ENCODE measurements around the gene PSME1.

GRCh38 chr14:24150567-24150966, 14.6 kb downstream of the PSME1 start:
- TF ChIP-seq POLR2A (IDR thresholded peaks at IDR 0.05) = no peak
- TF ChIP-seq CTCF (IDR thresholded peaks at IDR 0.05) = no peak
